GM12878 (cell line): ENCODE measurements around the gene CABYR. TPM values are rescaled to one million over a fixed set of nuclear protein-coding genes. Genes with fewer than 3 reads are reported as not detected.

Source experiments
- ATAC-seq: fragments of 200-7000 bp; cut with Tn5 transposase; 3 replicates; pipeline ENCODE4 v1.9.1; 2020; ENCODE audit warnings: mild to moderate bottlenecking, moderate library complexity
- BruUV-seq: library from RNA; stranded (reverse); fragments of 400-500 nt; replicated peaks from 2 replicates; lab custom pipeline; 2021; lab: Mats Ljungman, UMichigan
- CTCF ChIA-PET: fragments of 300-600 bp; sonication (Branson Sonifier 250); formaldehyde crosslinking; extraction: SDS; loops from one replicate; lab custom pipeline; 2021; ENCODE audit warnings: inconsistent platforms; lab: Yijun Ruan, JAX
- POLR2A ChIA-PET: fragments of 350-600 bp; formaldehyde crosslinking; extraction: SDS; loops from one replicate; lab custom pipeline; 2021; ENCODE audit warnings: inconsistent platforms; lab: Charles Lee
- RAD21 ChIA-PET: fragments of 300-600 bp; sonication (Branson Sonifier 250); formaldehyde crosslinking; loops from one replicate; lab custom pipeline; 2023; ENCODE audit warnings: antibody characterized with exemption; ENCODE audit not compliant: unreplicated experiment; lab: Charles Lee
- SMC1A ChIA-PET: fragments of 300-600 bp; sonication (Branson Sonifier 250); formaldehyde crosslinking; loops from one replicate; lab custom pipeline; 2023; ENCODE audit not compliant: unreplicated experiment, uncharacterized antibody; lab: Charles Lee
- DNase-seq: peaks from one replicate; pipeline ENCODE4 v3.0.0-alpha.2; 2011; ENCODE audit warnings: low read depth, low spot score
- FAIRE-seq: peaks from 3 replicates; lab custom pipeline; 2011; peaks lifted over from hg19 to GRCh38; lab: Jason Lieb, UNC
- H2AFZ ChIP-seq: 2 replicates; pipeline ENCODE4 v1.6.0; 2011; ENCODE audit warnings: low read depth, low read length, control low read depth; ENCODE audit not compliant: control insufficient read depth
- H3K27ac ChIP-seq: 2 replicates; pipeline ENCODE4 v1.5.1; 2011; ENCODE audit warnings: control low read depth; ENCODE audit not compliant: control insufficient read depth, insufficient read depth
- H3K27me3 ChIP-seq, 2 experiments: replicated peaks in 1 of 2; 2 replicates each; pipeline versions ENCODE4 v1.6.0 to v1.6.1; 2011; ENCODE audit warnings: low read length in 1 of 2; ENCODE audit not compliant: control insufficient read depth in 2 of 2, insufficient read depth in 2 of 2
- H3K36me3 ChIP-seq, 2 experiments: 2 replicates each; pipeline ENCODE4 v1.5.1; 2011; ENCODE audit warnings: low read length in 1 of 2; ENCODE audit not compliant: control insufficient read depth in 2 of 2, insufficient read depth in 2 of 2
- H3K4me1 ChIP-seq: 2 replicates; pipeline ENCODE4 v1.6.1; 2011; ENCODE audit warnings: mild to moderate bottlenecking, low read length, moderate library complexity, mixed read lengths; ENCODE audit not compliant: control insufficient read depth, insufficient read depth
- H3K4me2 ChIP-seq: 2 replicates; pipeline ENCODE4 v1.6.0; 2011; ENCODE audit warnings: control low read depth; ENCODE audit not compliant: control insufficient read depth, insufficient read depth
- H3K4me3 ChIP-seq: fragments of 200-600 bp; sonication (generic); 2 replicates; pipeline ENCODE4 v1.5.1; 2016
- H3K79me2 ChIP-seq: 2 replicates; pipeline ENCODE4 v1.6.0; 2011; ENCODE audit warnings: low read length; ENCODE audit not compliant: control insufficient read depth, insufficient read depth
- H3K9ac ChIP-seq: 2 replicates; pipeline ENCODE4 v1.8.0; 2011; ENCODE audit warnings: low read length, control low read depth, mixed read lengths; ENCODE audit not compliant: control insufficient read depth, insufficient read depth
- H3K9me3 ChIP-seq: replicated peaks from 3 replicates; pipeline ENCODE4 v1.5.1; 2011; ENCODE audit warnings: mild to moderate bottlenecking, low read length; ENCODE audit not compliant: control insufficient read depth, insufficient read depth
- H4K20me1 ChIP-seq: 2 replicates; pipeline ENCODE4 v1.6.0; 2011; ENCODE audit not compliant: control insufficient read depth, insufficient read depth
- BHLHE40 ChIP-seq, 2 experiments: fragments of 450-650 bp in 1 of 2; IDR thresholded peaks; 2 replicates each; pipeline ENCODE4 v1.6.1; 2011 to 2017; ENCODE audit warnings: low read depth in 2 of 2, borderline replicate concordance in 1 of 2, improper control_type of control experiment in 1 of 2, low read length in 1 of 2, mild to moderate bottlenecking in 1 of 2
- MEF2A ChIP-seq: IDR thresholded peaks from 2 replicates; pipeline ENCODE4 v1.6.1; 2011; ENCODE audit warnings: low read depth, mild to moderate bottlenecking, low read length, moderate library complexity; ENCODE audit not compliant: insufficient read depth
- MYC ChIP-seq: IDR thresholded peaks from 2 replicates; pipeline ENCODE4 v1.6.1; 2011; ENCODE audit warnings: mild to moderate bottlenecking, low read length, moderate library complexity, inconsistent platforms; ENCODE audit not compliant: insufficient read depth, insufficient replicate concordance, insufficient read length, severe bottlenecking
- RAD21 ChIP-seq: IDR thresholded peaks from 2 replicates; pipeline ENCODE4 v1.6.1; 2011; ENCODE audit warnings: mild to moderate bottlenecking, low read depth, low read length, moderate library complexity; ENCODE audit not compliant: insufficient read depth
- RAD51 ChIP-seq: fragments of 450-650 bp; IDR thresholded peaks from 2 replicates; pipeline ENCODE4 v1.6.1; 2016; ENCODE audit warnings: moderate library complexity, mild to moderate bottlenecking, inconsistent platforms
- SMC3 ChIP-seq: IDR thresholded peaks from 2 replicates; pipeline ENCODE4 v1.6.1; 2011; ENCODE audit warnings: low read length, improper control_type of control experiment, borderline replicate concordance
- ZBED1 ChIP-seq: IDR thresholded peaks from 2 replicates; pipeline ENCODE4 v1.6.1; 2016; ENCODE audit warnings: borderline replicate concordance
- WGBS: methylation state at CpG from one replicate; pipeline ENCODE4 v1.1.6; 2016; ENCODE audit warnings: low lambda C conversion rate; ENCODE audit not compliant: insufficient replicate concordance, insufficient coverage; ENCODE audit errors: missing lambda C conversion rate; 5-methylcytosine and 5-hydroxymethylcytosine counted together
- in situ Hi-C: fragments of 300-500 bp; cut with MboI; formaldehyde crosslinking; loops from 9 replicates; pipeline ENCODE4 v1.14.3; 2018; ENCODE audit warnings: mixed read lengths
- intact Hi-C: fragments of 100-400 bp; cut with micrococcal nuclease; formaldehyde crosslinking; loops from one replicate; pipeline ENCODE4 v1.14.2; 2022; ENCODE audit not compliant: unreplicated experiment
- polyA plus RNA-seq, 11 experiments: library from polyadenylated mRNA; depleted of rRNA in 4 of 11; unstranded in 6 of 11; stranded (reverse) in 5 of 11; fragments of >200 nt; fragmentation: Nextera tagmentation in 4 of 11; fragmentation: Illumina TruSeq in 1 of 11; extraction: Ambion mirVana in 4 of 11; extraction: Trizol in 1 of 11; gene quantifications; 1 replicate in 1 of 11; 2 replicates in 10 of 11; pipeline versions ENCODE4 v1.2.1 to v1.2.3, GENCODE V29; 2011 to 2016; ENCODE audit warnings: inconsistent platforms in 2 of 11, missing spikeins in 2 of 11, low read depth in 1 of 11
- total RNA-seq, 4 experiments: library from RNA; depleted of rRNA in 3 of 4; stranded (reverse); fragments of >200 nt in 3 of 4; fragmentation: Illumina TruSeq in 1 of 4; extraction: Trizol in 1 of 4; gene quantifications; 2 replicates each; pipeline versions ENCODE4 v1.2.1 to v1.2.3, GENCODE V29; 2013 to 2021
- TF ChIP-seq, protein P1 (sequence below): IDR thresholded peaks from 2 replicates; pipeline ENCODE4 v1.6.1; 2011; ENCODE audit warnings: low read depth, low read length, improper control_type of control experiment, borderline replicate concordance
- TF ChIP-seq, protein P2 (sequence below), 3 experiments: IDR thresholded peaks in 2 of 3; conservative IDR thresholded peaks in 1 of 3; 2 replicates each; pipeline ENCODE4 v1.5.1; 2011; ENCODE audit warnings: low read depth in 3 of 3, low read length in 3 of 3, mild to moderate bottlenecking in 3 of 3, control low read depth in 2 of 3, moderate library complexity in 2 of 3, inconsistent platforms in 1 of 3, mixed read lengths in 1 of 3; ENCODE audit not compliant: control insufficient read depth in 2 of 3, insufficient read depth in 1 of 3; ENCODE audit errors: extremely low read depth in 1 of 3
- TF ChIP-seq, protein P3 (sequence below): IDR thresholded peaks from 2 replicates; pipeline ENCODE4 v1.6.1; 2011; ENCODE audit warnings: low read depth, mild to moderate bottlenecking, low read length, moderate library complexity, borderline replicate concordance; ENCODE audit errors: extremely low read depth
- TF ChIP-seq, protein P4 (sequence below): IDR thresholded peaks from 2 replicates; pipeline ENCODE4 v1.6.1; 2011; ENCODE audit warnings: borderline replicate concordance, low read depth, mild to moderate bottlenecking, moderate library complexity, mixed read lengths, low read length; ENCODE audit not compliant: insufficient read depth; ENCODE audit errors: extremely low read length
- TF ChIP-seq, protein P5 (sequence below): IDR thresholded peaks from 2 replicates; pipeline ENCODE4 v1.6.1; 2012; ENCODE audit warnings: low read depth, low read length, improper control_type of control experiment

Gene CABYR
- total and polyA plus RNA-seq, 10 of the 15 experiments (the other 5 are each of a cell fraction or from before 2014, with no cell fraction given) = 0.29 to 2.8 (median 1.7) TPM

DNA sequence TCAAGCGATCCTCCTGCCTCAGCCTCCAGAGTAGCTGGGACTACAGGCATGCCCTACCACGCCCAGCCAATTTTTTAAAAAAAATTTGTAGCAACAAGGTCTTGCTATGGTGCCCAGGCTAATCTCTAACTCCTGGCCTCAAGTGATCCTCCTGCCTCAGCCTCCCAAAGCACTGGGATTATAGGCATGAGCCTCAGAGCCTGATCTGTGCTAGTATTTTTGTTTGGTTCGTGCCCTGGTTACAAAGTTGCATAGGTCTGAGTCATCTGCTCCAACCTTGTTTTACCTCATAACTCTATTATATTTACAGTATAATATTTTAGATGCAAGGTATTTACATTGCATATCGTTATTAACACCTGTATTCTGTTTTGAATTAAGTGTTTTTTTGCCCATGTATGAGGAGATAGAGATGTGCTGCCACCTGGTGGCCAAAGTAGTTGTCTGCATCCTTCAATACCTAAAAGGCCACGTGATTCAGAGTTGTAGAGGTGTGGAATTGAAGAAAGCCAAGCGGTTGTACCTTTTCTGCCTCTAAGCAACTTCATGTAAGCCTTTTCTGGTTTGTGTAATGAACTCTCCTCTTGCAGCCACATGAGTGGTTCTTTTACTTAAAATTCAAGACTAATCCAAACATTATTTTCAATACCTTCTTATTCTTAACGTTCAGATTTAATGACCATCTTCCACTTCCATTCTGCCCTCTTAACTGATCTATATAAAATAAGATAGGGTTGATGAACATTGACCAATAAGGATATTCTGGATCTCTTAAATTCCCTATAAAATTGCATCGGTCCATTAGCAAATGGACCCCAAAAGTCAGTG, 19.9 kb upstream of the CABYR start:
- POLR2A ChIA-PET = no interaction called here

More for the DNA sequence above, 19.9 kb upstream of the CABYR start:
- in situ Hi-C loops = loop anchor here (5.0 kb wide), 1 partner anchor 287 kb away; no protein-coding TSS in a partner anchor
- peak; percentile 93 for ATAC-seq
- SMC1A ChIA-PET = interaction anchor here (0.6 to 3.0 kb wide), 13 partner anchors 92 to 494 kb away, joined by 3 to 10 read pairs (median 5); no protein-coding TSS in a partner anchor
- peak; percentile 56 for DNase-seq
- H2AFZ ChIP-seq = no peak overlapping the region
- no peaks in the 10 kb centered on the region for H3K27me3 ChIP-seq
- H3K9ac ChIP-seq = no peak overlapping the region
- H4K20me1 ChIP-seq = no peaks in the 10 kb centered on the region
- peaks cover 0 to 14% of the 10 kb centered on the region in 2 experiments; a peak in 3 of 4 replicates for H3K36me3 ChIP-seq
- H3K4me3 ChIP-seq = no peak overlapping the region
- H3K27ac ChIP-seq = no peak overlapping the region
- BruUV-seq = no TSS peak
- peak; percentile 100 for FAIRE-seq
- WGBS = 47% methylated on average over 8 of the region's 8 CpGs
- CTCF ChIA-PET = interaction anchor here (0.7 to 2.7 kb wide), 14 partner anchors 20 to 495 kb away, joined by 3 to 16 read pairs (median 5); partner anchors contain the start of gene CABYR
- no peak overlapping the region for H3K4me2 ChIP-seq
- H3K9me3 ChIP-seq = no peaks in the 10 kb centered on the region
- TF ChIP-seq, protein P1, sequence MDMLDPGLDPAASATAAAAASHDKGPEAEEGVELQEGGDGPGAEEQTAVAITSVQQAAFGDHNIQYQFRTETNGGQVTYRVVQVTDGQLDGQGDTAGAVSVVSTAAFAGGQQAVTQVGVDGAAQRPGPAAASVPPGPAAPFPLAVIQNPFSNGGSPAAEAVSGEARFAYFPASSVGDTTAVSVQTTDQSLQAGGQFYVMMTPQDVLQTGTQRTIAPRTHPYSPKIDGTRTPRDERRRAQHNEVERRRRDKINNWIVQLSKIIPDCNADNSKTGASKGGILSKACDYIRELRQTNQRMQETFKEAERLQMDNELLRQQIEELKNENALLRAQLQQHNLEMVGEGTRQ = peak; percentile 77
- TF ChIP-seq BHLHE40 (IDR thresholded peaks at IDR 0.05; ENCODE audit: borderline replicate concordance in 1 of 2, low read depth in 2 of 2, low read length in 1 of 2) (peak; percentile 30 to 41; a peak in 1 of 4 replicates), RAD51 (peak; percentile 96), MYC (no peak), RAD21 (peak; percentile 86), SMC3 (peak; percentile 85), MEF2A (no peak), ZBED1 (no peak)
- TF ChIP-seq, protein P2, sequence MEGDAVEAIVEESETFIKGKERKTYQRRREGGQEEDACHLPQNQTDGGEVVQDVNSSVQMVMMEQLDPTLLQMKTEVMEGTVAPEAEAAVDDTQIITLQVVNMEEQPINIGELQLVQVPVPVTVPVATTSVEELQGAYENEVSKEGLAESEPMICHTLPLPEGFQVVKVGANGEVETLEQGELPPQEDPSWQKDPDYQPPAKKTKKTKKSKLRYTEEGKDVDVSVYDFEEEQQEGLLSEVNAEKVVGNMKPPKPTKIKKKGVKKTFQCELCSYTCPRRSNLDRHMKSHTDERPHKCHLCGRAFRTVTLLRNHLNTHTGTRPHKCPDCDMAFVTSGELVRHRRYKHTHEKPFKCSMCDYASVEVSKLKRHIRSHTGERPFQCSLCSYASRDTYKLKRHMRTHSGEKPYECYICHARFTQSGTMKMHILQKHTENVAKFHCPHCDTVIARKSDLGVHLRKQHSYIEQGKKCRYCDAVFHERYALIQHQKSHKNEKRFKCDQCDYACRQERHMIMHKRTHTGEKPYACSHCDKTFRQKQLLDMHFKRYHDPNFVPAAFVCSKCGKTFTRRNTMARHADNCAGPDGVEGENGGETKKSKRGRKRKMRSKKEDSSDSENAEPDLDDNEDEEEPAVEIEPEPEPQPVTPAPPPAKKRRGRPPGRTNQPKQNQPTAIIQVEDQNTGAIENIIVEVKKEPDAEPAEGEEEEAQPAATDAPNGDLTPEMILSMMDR (IDR thresholded peaks at IDR 0.05 in 2 of 3, conservative IDR thresholded peaks at IDR 0.05 in 1 of 3; ENCODE audit: control insufficient read depth in 2 of 3, extremely low read depth in 1 of 3, insufficient read depth in 1 of 3, low read depth in 3 of 3, low read length in 3 of 3) = peak; percentile 64 to 78 (median 77)
- TF ChIP-seq, protein P3, sequence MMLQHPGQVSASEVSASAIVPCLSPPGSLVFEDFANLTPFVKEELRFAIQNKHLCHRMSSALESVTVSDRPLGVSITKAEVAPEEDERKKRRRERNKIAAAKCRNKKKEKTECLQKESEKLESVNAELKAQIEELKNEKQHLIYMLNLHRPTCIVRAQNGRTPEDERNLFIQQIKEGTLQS = peak; percentile 76; the same call in 1 of the 2 replicates
- TF ChIP-seq, protein P4, sequence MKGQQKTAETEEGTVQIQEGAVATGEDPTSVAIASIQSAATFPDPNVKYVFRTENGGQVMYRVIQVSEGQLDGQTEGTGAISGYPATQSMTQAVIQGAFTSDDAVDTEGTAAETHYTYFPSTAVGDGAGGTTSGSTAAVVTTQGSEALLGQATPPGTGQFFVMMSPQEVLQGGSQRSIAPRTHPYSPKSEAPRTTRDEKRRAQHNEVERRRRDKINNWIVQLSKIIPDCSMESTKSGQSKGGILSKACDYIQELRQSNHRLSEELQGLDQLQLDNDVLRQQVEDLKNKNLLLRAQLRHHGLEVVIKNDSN = peak; percentile 81
- TF ChIP-seq, protein P5, sequence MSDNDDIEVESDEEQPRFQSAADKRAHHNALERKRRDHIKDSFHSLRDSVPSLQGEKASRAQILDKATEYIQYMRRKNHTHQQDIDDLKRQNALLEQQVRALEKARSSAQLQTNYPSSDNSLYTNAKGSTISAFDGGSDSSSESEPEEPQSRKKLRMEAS = no peak
- no peaks in the 10 kb centered on the region for H3K4me1 ChIP-seq
- RAD21 ChIA-PET = interaction anchor here (0.6 to 1.7 kb wide), 8 partner anchors 19 to 296 kb away, joined by 3 to 6 read pairs (median 3); partner anchors contain the start of gene CABYR
- H3K79me2 ChIP-seq = no peaks in the 10 kb centered on the region
- intact Hi-C loops = loop anchor here (1.0 to 5.0 kb wide), 5 partner anchors 102 to 496 kb away; no protein-coding TSS in a partner anchor
